Measurements from ENCODE around the gene DHX8. TPM values are rescaled to one million over a fixed set of nuclear protein-coding genes. Genes with fewer than 3 reads are reported as not detected.

DHX8 gene
- polyA plus RNA-seq, 1 donor (not counting 4 experiments of a cell fraction or from before 2014, with no cell fraction given), result 30.1 TPM

DNA sequence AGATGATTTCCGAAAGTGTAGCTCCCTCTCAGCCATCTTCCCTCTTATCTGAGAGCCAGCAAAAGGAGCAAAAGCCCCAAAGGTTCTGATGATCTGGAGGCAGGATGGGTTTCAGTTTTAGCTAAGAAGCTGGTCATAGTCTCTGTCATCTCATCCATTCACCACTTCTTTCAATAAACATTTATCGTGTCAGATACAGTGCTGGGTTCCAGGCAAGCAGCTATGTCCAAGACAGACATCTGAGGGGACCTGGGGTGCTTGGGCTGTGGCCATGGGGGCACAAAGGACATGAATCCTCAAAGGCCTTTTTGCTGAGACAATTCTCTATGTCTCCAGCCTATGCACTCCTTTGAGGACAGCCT, 63.4 kb downstream of the DHX8 start:
- H3K4me3 ChIP-seq (ENCODE audit: control insufficient read depth in 2 of 3, extremely low read depth in 1 of 3, insufficient read depth in 2 of 3, low read depth in 1 of 3, low read length in 3 of 3), result peak overlapping the region in 2 of 3 experiments; percentile 77 to 80
- H3K9me1 ChIP-seq (ENCODE audit: control insufficient read depth, extremely low read depth, insufficient read depth, low read length), result no peaks in the 10 kb centered on the region
- no peaks in the 10 kb centered on the region for H3K27me3 ChIP-seq (ENCODE audit: control insufficient read depth, extremely low read depth, insufficient read depth, low read length)
- no peaks in the 10 kb centered on the region for H3K36me3 ChIP-seq (ENCODE audit: control insufficient read depth in 2 of 2, extremely low read depth in 1 of 2, insufficient read depth in 2 of 2, low read length in 2 of 2)
- no peaks in the 10 kb centered on the region for H4K20me1 ChIP-seq (ENCODE audit: control insufficient read depth, extremely low read depth, insufficient read depth, low read length)
- H3K4me2 ChIP-seq (ENCODE audit: control insufficient read depth, extremely low read depth, insufficient read depth, low read depth, low read length), result peak overlapping the region; percentile 98
- TF ChIP-seq, protein P1, sequence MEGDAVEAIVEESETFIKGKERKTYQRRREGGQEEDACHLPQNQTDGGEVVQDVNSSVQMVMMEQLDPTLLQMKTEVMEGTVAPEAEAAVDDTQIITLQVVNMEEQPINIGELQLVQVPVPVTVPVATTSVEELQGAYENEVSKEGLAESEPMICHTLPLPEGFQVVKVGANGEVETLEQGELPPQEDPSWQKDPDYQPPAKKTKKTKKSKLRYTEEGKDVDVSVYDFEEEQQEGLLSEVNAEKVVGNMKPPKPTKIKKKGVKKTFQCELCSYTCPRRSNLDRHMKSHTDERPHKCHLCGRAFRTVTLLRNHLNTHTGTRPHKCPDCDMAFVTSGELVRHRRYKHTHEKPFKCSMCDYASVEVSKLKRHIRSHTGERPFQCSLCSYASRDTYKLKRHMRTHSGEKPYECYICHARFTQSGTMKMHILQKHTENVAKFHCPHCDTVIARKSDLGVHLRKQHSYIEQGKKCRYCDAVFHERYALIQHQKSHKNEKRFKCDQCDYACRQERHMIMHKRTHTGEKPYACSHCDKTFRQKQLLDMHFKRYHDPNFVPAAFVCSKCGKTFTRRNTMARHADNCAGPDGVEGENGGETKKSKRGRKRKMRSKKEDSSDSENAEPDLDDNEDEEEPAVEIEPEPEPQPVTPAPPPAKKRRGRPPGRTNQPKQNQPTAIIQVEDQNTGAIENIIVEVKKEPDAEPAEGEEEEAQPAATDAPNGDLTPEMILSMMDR (optimal IDR thresholded peaks at IDR 0.05 in 1 of 3, IDR thresholded peaks at IDR 0.05 in 1 of 3, conservative IDR thresholded peaks at IDR 0.05 in 1 of 3; ENCODE audit: extremely low read depth in 1 of 3, insufficient read depth in 2 of 3, low read length in 3 of 3), result no peak
- no peak for TF ChIP-seq EZH2 (IDR thresholded peaks at IDR 0.05; ENCODE audit: low read length)
- peak overlapping the region; percentile 92 for H3K27ac ChIP-seq (ENCODE audit: control insufficient read depth, insufficient read depth, low read length)
- H3K4me1 ChIP-seq (ENCODE audit: control insufficient read depth, extremely low read depth, insufficient read depth, low read length), result peaks cover 51% of the 10 kb centered on the region
- dilution Hi-C loops (cut with MboI; ENCODE audit: extremely low pct_ligation_motif_present, low sequenced_read_pairs), result no loop called here
- no peaks in the 10 kb centered on the region for H3K9me3 ChIP-seq (ENCODE audit: control insufficient read depth, low read depth, low read length)
- peak overlapping the region; percentile 94 for H3K9ac ChIP-seq (ENCODE audit: control insufficient read depth, extremely low read depth, insufficient read depth, low read length)
- H3K79me2 ChIP-seq (ENCODE audit: control insufficient read depth, insufficient read depth, low read length), result peaks cover 23% of the 10 kb centered on the region
- H2AFZ ChIP-seq (ENCODE audit: control insufficient read depth, low read length), result no peak overlapping the region
- DNase-seq (ENCODE audit: low read depth, low spot score) (no peak), FAIRE-seq (no peak)

DNA sequence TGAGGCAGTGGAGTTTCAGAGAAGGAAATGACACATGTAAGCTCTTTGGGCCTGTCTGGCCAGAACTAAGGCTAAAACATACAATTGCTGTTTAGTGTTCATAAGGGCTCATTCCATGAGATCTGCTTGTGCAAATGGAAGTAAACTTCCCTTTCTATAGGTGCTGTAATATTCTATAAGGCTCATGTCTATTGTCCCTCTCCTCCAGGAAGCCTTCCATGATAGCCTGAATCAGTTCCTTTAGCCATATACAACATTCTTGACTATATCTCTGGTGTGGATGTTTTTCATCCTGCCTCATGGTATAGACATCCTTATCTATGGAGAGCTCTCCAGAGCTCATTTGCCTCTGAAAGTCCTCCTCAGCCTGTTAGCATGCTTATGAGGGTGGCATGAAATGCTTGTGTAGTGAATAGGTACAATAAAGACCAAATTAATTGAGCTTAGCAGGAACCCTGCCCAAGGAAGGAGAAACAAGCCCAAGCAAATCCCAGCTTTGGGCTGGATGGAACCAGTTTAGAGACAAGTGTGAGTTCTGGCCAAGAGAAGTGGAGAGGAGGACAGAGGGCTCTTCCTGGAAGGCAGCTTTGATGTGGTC, 64.0 kb downstream of the DHX8 start:
- TF ChIP-seq, protein P1 (optimal IDR thresholded peaks at IDR 0.05 in 1 of 3, IDR thresholded peaks at IDR 0.05 in 1 of 3, conservative IDR thresholded peaks at IDR 0.05 in 1 of 3; ENCODE audit: extremely low read depth in 1 of 3, insufficient read depth in 2 of 3, low read length in 3 of 3), result no peak
- TF ChIP-seq EZH2 (IDR thresholded peaks at IDR 0.05; ENCODE audit: low read length), result no peak
- H3K27me3 ChIP-seq (ENCODE audit: control insufficient read depth, extremely low read depth, insufficient read depth, low read length), result no peaks in the 10 kb centered on the region
- H3K27ac ChIP-seq (ENCODE audit: control insufficient read depth, insufficient read depth, low read length), result peak overlapping the region; percentile 92

More for the DNA sequence above, 64.0 kb downstream of the DHX8 start:
- DNase-seq (ENCODE audit: low read depth, low spot score) (no peak), FAIRE-seq (peak; percentile 95)
- Histone ChIP-seq H3K9me1 (ENCODE audit: control insufficient read depth, extremely low read depth, insufficient read depth, low read length) (no peaks in the 10 kb centered on the region), H3K79me2 (ENCODE audit: control insufficient read depth, insufficient read depth, low read length) (peaks cover 17% of the 10 kb centered on the region), H4K20me1 (ENCODE audit: control insufficient read depth, extremely low read depth, insufficient read depth, low read length) (no peaks in the 10 kb centered on the region), H3K36me3 (ENCODE audit: control insufficient read depth in 2 of 2, extremely low read depth in 1 of 2, insufficient read depth in 2 of 2, low read length in 2 of 2) (no peaks in the 10 kb centered on the region), H3K9me3 (ENCODE audit: control insufficient read depth, low read depth, low read length) (no peaks in the 10 kb centered on the region), H3K9ac (ENCODE audit: control insufficient read depth, extremely low read depth, insufficient read depth, low read length) (peak overlapping the region; percentile 94), H3K4me2 (ENCODE audit: control insufficient read depth, extremely low read depth, insufficient read depth, low read depth, low read length) (peak overlapping the region; percentile 98), H3K4me3 (ENCODE audit: control insufficient read depth in 2 of 3, extremely low read depth in 1 of 3, insufficient read depth in 2 of 3, low read depth in 1 of 3, low read length in 3 of 3) (peak overlapping the region in 1 of 3 experiments; percentile 80), H3K4me1 (ENCODE audit: control insufficient read depth, extremely low read depth, insufficient read depth, low read length) (peaks cover 47% of the 10 kb centered on the region), H2AFZ (ENCODE audit: control insufficient read depth, low read length) (no peak overlapping the region)
- dilution Hi-C loops (cut with MboI; ENCODE audit: extremely low pct_ligation_motif_present, low sequenced_read_pairs), result no loop called here
